ENCODE data around the gene PTPRC.

Gene PTPRC

GRCh38 chr1:198708761-198709525, 70.1 kb downstream of the PTPRC start:
- no peak for DNase-seq

- no peak for DNase-seq
These were observed 73.0 kb downstream of the PTPRC start for GRCh38 chr1:198711837-198712236.

- no peak for DNase-seq
These were observed 74.2 kb downstream of the PTPRC start for GRCh38 chr1:198713081-198713480.

- DNase-seq, result no peak
These were observed 75.4 kb downstream of the PTPRC start for GRCh38 chr1:198714271-198714670.

- DNase-seq, result no peak
These were observed 77.2 kb downstream of the PTPRC start for GRCh38 chr1:198716051-198716450.

DNA sequence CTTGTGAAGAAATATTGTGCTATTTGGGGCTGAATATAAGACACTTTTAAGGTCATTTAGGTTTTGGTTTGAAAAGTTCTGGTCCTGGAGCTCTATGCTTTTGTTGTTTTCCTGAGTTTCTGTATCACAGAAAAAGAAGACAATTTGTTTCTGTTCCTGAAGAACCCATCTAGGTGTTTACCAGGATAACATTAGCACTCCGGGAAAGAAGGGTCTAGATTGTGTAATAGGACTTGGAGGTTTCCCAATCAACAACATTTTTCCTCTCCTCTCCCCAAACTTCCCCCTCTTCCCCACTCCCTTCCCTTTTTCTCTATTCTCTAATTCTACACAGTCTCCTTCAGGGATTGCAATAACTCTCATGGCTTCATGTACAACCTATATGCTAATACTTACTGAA, 78.7 kb downstream of the PTPRC start:
- DNase-seq, result no peak

- DNase-seq, result no peak
These were observed 84.3 kb downstream of the PTPRC start for GRCh38 chr1:198723127-198723526.

- no peak for DNase-seq
These were observed 86.2 kb downstream of the PTPRC start for GRCh38 chr1:198725090-198725489.

GRCh38 chr1:198726455-198726854, 87.6 kb downstream of the PTPRC start:
- DNase-seq, result no peak

GRCh38 chr1:198729195-198729863, 90.5 kb downstream of the PTPRC start:
- no peak for DNase-seq

DNA sequence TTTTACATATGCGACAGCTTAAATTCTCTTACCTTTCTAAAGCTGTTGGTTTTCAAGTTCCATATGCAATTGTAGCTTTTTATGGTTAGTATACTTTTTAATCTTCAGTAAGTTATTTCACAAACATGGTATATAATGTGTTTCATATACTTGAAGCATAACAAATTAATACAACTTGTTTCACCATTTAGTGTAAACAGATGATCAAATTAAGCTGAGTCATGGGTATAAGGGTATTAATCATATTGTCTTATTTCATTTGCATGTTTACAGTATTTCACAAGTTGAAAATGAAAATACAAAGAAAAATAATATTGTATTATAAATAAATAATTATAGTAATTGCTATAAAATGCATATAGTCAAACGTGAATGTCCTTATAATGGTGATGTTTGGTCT, 92.1 kb downstream of the PTPRC start:
- no peak for DNase-seq

DNA sequence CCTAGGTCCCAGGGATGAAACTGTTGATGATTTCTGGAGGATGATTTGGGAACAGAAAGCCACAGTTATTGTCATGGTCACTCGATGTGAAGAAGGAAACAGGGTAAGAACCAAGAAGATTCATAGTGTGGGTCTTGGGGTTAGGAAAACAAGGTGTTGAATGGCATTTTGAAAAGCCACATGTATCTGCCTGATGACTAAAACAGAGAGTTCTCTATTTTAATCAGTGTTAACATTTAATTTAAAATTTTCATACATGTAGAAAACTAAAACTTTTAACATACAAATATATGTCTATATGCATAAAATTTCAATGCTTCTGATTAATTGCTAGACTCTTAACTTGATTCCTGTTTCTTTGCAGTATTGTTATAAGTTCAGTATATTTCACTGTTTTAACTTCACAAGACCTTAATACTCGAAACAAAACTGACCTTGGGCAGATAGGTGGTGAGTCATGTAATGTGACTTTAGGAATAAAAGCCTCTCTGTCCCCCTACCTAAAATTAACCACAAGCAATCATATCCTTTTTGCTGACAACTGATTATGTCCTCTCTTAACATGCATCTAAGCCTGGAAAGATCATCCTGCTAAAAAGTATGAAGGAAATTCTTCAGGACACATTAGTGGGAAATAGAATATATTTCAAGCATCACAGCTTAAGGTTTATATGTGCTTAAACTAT, 95.6 kb downstream of the PTPRC start:
- DNase-seq, result no peak

DNA sequence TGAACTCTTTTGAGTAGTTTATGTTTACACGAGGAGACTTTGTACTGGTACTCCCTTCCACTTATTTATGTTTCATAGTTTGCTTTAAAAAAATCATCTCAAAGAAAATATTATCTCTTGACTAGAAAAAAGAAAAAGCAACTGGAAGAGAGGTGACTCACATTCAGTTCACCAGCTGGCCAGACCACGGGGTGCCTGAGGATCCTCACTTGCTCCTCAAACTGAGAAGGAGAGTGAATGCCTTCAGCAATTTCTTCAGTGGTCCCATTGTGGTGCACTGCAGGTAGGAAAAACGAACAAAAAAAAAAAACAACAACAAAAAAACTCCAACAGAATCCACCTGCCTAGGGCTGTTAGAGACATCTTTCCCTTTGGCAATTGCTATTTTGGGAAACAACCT, 102.9 kb downstream of the PTPRC start:
- no peak for DNase-seq

- DNase-seq, result no peak
These were observed 108.3 kb downstream of the PTPRC start for GRCh38 chr1:198747127-198747526.

DNA sequence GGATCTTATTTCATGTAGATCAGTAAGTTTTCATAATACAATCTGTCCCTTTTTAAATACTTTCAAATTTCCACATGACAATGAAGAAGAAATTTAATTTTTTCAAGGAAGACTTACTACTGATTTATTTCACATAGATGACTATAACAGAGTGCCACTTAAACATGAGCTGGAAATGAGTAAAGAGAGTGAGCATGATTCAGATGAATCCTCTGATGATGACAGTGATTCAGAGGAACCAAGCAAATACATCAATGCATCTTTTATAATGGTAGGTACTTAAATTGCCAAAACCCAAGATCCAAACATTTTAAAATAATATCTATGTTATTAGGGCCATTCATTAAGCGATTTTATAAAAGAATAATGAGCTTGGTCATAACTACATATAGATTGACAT, 110.4 kb downstream of the PTPRC start:
- DNase-seq, result no peak

GRCh38 chr1:198750081-198750480, 111.2 kb downstream of the PTPRC start:
- no peak for DNase-seq

DNA sequence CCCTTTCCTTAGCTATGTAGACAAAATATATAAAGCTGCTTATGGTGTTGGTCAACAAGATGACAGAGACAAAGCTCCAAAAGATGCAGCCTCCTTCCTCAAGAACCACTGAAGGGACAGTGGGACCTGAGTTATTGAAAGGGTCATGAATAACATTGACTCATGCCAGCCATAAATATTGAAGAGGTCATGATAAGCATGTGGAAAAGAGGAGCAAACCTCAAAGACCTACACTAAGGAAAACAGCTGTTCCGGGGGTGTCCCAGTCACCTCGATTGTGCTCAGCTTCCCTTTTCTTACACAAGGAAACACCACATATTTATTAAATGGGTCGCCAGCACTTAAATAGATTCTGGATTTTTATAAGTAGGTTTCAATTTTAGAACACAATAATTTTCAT, 112.9 kb downstream of the PTPRC start:
- no peak for DNase-seq

DNA sequence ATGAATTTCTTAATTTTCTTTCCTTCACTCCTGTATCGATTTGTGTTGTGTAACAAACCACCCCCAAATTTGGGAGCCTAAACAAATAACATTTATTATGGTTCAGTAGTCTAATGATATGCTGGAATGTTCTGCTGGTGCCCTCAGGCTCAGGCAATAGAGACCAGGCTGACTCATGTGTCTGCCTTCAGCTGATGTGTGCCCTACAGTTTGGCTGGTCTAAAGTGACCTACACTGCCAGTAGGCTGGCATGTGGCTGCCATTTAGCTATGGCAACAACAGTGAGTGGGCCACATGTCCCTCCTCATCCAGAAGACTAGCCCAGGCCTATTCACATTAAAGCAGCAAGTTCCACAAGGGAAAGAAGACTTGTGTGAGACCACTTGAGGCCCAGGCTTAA, 115.8 kb downstream of the PTPRC start:
- DNase-seq, result no peak

DNA sequence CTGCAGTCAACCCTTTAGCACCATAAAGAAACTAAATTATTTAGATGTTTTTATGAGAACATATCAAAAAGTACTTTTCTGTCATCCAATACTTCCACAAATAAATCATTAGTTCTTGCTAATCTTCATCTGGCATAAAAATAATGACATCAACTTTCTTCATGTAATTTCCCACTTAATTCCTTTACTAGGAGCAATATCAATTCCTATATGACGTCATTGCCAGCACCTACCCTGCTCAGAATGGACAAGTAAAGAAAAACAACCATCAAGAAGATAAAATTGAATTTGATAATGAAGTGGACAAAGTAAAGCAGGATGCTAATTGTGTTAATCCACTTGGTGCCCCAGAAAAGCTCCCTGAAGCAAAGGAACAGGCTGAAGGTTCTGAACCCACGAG, 116.9 kb downstream of the PTPRC start:
- DNase-seq, result no peak

GRCh38 chr1:198756470-198756869, 117.6 kb downstream of the PTPRC start:
- DNase-seq, result no peak

GRCh38 chr1:198761859-198762616, 123.2 kb downstream of the PTPRC start:
- no peak for DNase-seq

- DNase-seq, result no peak
These were observed 124.5 kb downstream of the PTPRC start for GRCh38 chr1:198763298-198763714.

DNA sequence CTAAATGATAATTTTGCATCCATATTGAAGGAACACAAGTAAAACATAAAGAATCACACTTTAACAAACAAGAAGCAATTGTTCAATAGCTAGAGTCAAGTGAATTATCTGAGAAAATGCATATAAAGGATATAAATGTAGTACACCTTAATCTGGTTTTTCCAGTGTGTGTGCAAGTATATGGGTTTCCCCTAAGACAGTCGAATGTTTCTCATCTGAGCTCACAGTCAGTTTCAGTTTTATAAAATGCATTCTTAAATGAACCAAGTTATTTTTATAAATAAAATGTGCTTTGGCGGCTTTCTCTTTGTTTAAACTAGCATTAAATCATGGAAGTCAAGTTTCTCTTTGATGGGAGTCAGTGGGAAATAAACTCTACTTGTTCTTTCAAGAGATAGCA, 125.9 kb downstream of the PTPRC start:
- no peak for DNase-seq
